ENCODE results near the gene DOHH.

GRCh38 chr19:3499738-3500428 is 591 bp downstream of the DOHH start:
- TF ChIP-seq POLR2A (IDR thresholded peaks at IDR 0.05; ENCODE audit: low read depth, low read length) (no peak), TAF1 (IDR thresholded peaks at IDR 0.05; ENCODE audit: low read depth, low read length) (no peak), POLR2AphosphoS5 (IDR thresholded peaks at IDR 0.05; ENCODE audit: low read depth, low read length) (no peak), SPI1 (IDR thresholded peaks at IDR 0.05; ENCODE audit: low read depth, low read length) (no peak), POU2F2 (IDR thresholded peaks at IDR 0.05; ENCODE audit: low read depth, low read length) (no peak)
